H9 (cell line): Measurements from ENCODE around the gene WDR74. TPM values are rescaled to one million over a fixed set of nuclear protein-coding genes. Genes with fewer than 3 reads are reported as not detected.

Experiments
- DNase-seq: peaks from one replicate; pipeline ENCODE4 v3.0.0-alpha.2; 2017
- H2AFZ ChIP-seq: one replicate; pipeline ENCODE4 v1.6.1; 2013; ENCODE audit warnings: mild to moderate bottlenecking, low read length, control low read depth, moderate library complexity
- H2AK5ac ChIP-seq: 2 replicates; pipeline ENCODE4 v1.6.1; 2013; ENCODE audit warnings: low read length, control low read depth, mixed read lengths; ENCODE audit not compliant: insufficient read length
- H2BK120ac ChIP-seq: one replicate; pipeline ENCODE4 v1.6.1; 2013; ENCODE audit warnings: low read depth, mild to moderate bottlenecking, low read length, control low read depth, inconsistent platforms; ENCODE audit not compliant: poor library complexity, severe bottlenecking
- H2BK12ac ChIP-seq: 2 replicates; pipeline ENCODE4 v1.6.1; 2013; ENCODE audit warnings: low read length, control low read depth, mixed read lengths, low read depth; ENCODE audit not compliant: insufficient read length
- H2BK15ac ChIP-seq: 2 replicates; pipeline ENCODE4 v1.6.1; 2013; ENCODE audit warnings: low read depth, low read length, control low read depth
- H2BK20ac ChIP-seq: one replicate; pipeline ENCODE4 v1.6.1; 2013; ENCODE audit warnings: low read depth, mild to moderate bottlenecking, low read length, control low read depth, inconsistent platforms; ENCODE audit not compliant: poor library complexity, severe bottlenecking
- H2BK5ac ChIP-seq: 2 replicates; pipeline ENCODE4 v1.6.1; 2013; ENCODE audit warnings: low read length, control low read depth, mixed read lengths; ENCODE audit not compliant: insufficient read length
- H3K14ac ChIP-seq: 2 replicates; pipeline ENCODE4 v1.6.1; 2013; ENCODE audit warnings: low read length, control low read depth; ENCODE audit not compliant: insufficient read depth
- H3K18ac ChIP-seq: 2 replicates; pipeline ENCODE4 v1.6.1; 2013; ENCODE audit warnings: low read depth, mild to moderate bottlenecking, mixed read lengths, low read length, control low read depth; ENCODE audit not compliant: insufficient read length
- H3K23ac ChIP-seq: 2 replicates; pipeline ENCODE4 v1.6.1; 2013; ENCODE audit warnings: low read length, control low read depth, mixed read lengths, low read depth; ENCODE audit not compliant: insufficient read length
- H3K23me2 ChIP-seq: 2 replicates; pipeline ENCODE4 v1.6.1; 2013; ENCODE audit warnings: low read depth, mild to moderate bottlenecking, mixed read lengths, low read length, control low read depth; ENCODE audit not compliant: insufficient read length, poor library complexity, severe bottlenecking
- H3K27ac ChIP-seq: 2 replicates; pipeline ENCODE4 v1.5.1; 2013; ENCODE audit warnings: low read length, control low read depth, mixed read lengths, low read depth; ENCODE audit not compliant: insufficient read length
- H3K27me3 ChIP-seq: 2 replicates; pipeline ENCODE4 v1.6.1; 2013; ENCODE audit warnings: low read length, control low read depth, inconsistent platforms; ENCODE audit not compliant: insufficient read depth
- H3K4ac ChIP-seq: 2 replicates; pipeline ENCODE4 v1.6.1; 2013; ENCODE audit warnings: low read depth, mild to moderate bottlenecking, control low read depth, inconsistent platforms, low read length, moderate library complexity
- H3K4me1 ChIP-seq: 2 replicates; pipeline ENCODE4 v1.6.1; 2013; ENCODE audit warnings: low read length, control low read depth, inconsistent platforms; ENCODE audit not compliant: insufficient read depth
- H3K4me2 ChIP-seq: 2 replicates; pipeline ENCODE4 v1.6.1; 2013; ENCODE audit warnings: low read length, control low read depth, mixed read lengths; ENCODE audit not compliant: insufficient read length, insufficient read depth
- H3K56ac ChIP-seq: 2 replicates; pipeline ENCODE4 v1.6.1; 2013; ENCODE audit warnings: low read depth, mild to moderate bottlenecking, mixed read lengths, low read length, control low read depth; ENCODE audit not compliant: insufficient read length
- H3K79me1 ChIP-seq: 2 replicates; pipeline ENCODE4 v1.6.1; 2013; ENCODE audit warnings: low read depth, mild to moderate bottlenecking, moderate library complexity, low read length, control low read depth, inconsistent platforms; ENCODE audit not compliant: insufficient read depth, poor library complexity, severe bottlenecking
- H3K79me2 ChIP-seq: 2 replicates; pipeline ENCODE4 v1.6.1; 2013; ENCODE audit warnings: low read length, control low read depth, inconsistent platforms; ENCODE audit not compliant: insufficient read depth
- H3K9ac ChIP-seq: 2 replicates; pipeline ENCODE4 v1.6.1; 2013; ENCODE audit warnings: low read length, control low read depth, mixed read lengths; ENCODE audit not compliant: insufficient read length; ENCODE audit errors: extremely low read depth
- H3K9me3 ChIP-seq: one replicate; pipeline ENCODE4 v1.6.1; 2013; ENCODE audit warnings: low read depth, low read length, inconsistent platforms; ENCODE audit not compliant: control insufficient read depth
- H3T11ph ChIP-seq: one replicate; pipeline ENCODE4 v1.6.1; 2013; ENCODE audit warnings: mild to moderate bottlenecking, low read length, control low read depth, inconsistent platforms
- H4K20me1 ChIP-seq: one replicate; pipeline ENCODE4 v1.6.1; 2013; ENCODE audit not compliant: control insufficient read depth, insufficient read length, insufficient read depth
- H4K5ac ChIP-seq: 2 replicates; pipeline ENCODE4 v1.6.1; 2013; ENCODE audit warnings: low read depth, mild to moderate bottlenecking, mixed read lengths, low read length, control low read depth; ENCODE audit not compliant: insufficient read length
- H4K8ac ChIP-seq: replicated peaks from 2 replicates; pipeline ENCODE4 v1.6.1; 2013; ENCODE audit warnings: low read length, control low read depth, mixed read lengths, low read depth; ENCODE audit not compliant: insufficient read length
- H4K91ac ChIP-seq: 2 replicates; pipeline ENCODE4 v1.6.1; 2013; ENCODE audit warnings: low read depth, mild to moderate bottlenecking, moderate library complexity, mixed read lengths, low read length, control low read depth; ENCODE audit not compliant: insufficient read length
- H3K27ac Mint-ChIP-seq, 3 experiments: 2 replicates in 2 of 3; 3 replicates in 1 of 3; pipeline ENCODE4 v1.8.0; 2020 to 2021; ENCODE audit warnings: mixed read lengths in 3 of 3, mild to moderate bottlenecking in 1 of 3, moderate library complexity in 1 of 3
- H3K27me3 Mint-ChIP-seq: 2 replicates; pipeline ENCODE4 v1.8.0; 2021; ENCODE audit warnings: low read depth, mild to moderate bottlenecking, moderate library complexity, mixed read lengths
- H3K36me3 Mint-ChIP-seq, 3 experiments: 2 replicates in 2 of 3; 3 replicates in 1 of 3; pipeline ENCODE4 v1.8.0; 2020 to 2021; ENCODE audit warnings: low read depth in 3 of 3, mixed read lengths in 3 of 3; ENCODE audit not compliant: insufficient read depth in 1 of 3
- H3K4me1 Mint-ChIP-seq, 2 experiments: 2 replicates each; pipeline ENCODE4 v1.8.0; 2020; ENCODE audit warnings: mixed read lengths in 2 of 2
- H3K4me3 Mint-ChIP-seq, 2 experiments: 2 replicates in 1 of 2; 3 replicates in 1 of 2; pipeline ENCODE4 v1.8.0; 2020 to 2021; ENCODE audit warnings: mild to moderate bottlenecking in 2 of 2, mixed read lengths in 2 of 2, moderate library complexity in 1 of 2
- H3K9me3 Mint-ChIP-seq, 2 experiments: 2 replicates in 1 of 2; 3 replicates in 1 of 2; pipeline ENCODE4 v1.8.0; 2020; ENCODE audit warnings: mild to moderate bottlenecking in 2 of 2, mixed read lengths in 2 of 2, moderate library complexity in 1 of 2
- WGBS: extraction: QIAGEN DNeasy Blood & Tissue Kit; methylation state at CpG from one replicate; pipeline ENCODE4 v1.1.7; 2013; ENCODE audit warnings: missing lambda C conversion rate, low lambda C conversion rate, mixed read lengths; ENCODE audit not compliant: insufficient read length; ENCODE audit errors: extremely low coverage; 5-methylcytosine and 5-hydroxymethylcytosine counted together
- total RNA-seq: library from RNA; stranded (reverse); gene quantifications from 2 replicates; pipeline ENCODE4 v1.2.1, GENCODE V29; 2021
- TF ChIP-seq, protein P1 (sequence below): fragments of 200-600 bp; sonication (generic); conservative IDR thresholded peaks from 3 replicates; pipeline ENCODE4 v1.8.0; 2021; ENCODE audit warnings: antibody characterized with exemption, mild to moderate bottlenecking

WDR74 gene
- total RNA-seq, 1 experiment from 2014 or later: 121 TPM

DNA sequence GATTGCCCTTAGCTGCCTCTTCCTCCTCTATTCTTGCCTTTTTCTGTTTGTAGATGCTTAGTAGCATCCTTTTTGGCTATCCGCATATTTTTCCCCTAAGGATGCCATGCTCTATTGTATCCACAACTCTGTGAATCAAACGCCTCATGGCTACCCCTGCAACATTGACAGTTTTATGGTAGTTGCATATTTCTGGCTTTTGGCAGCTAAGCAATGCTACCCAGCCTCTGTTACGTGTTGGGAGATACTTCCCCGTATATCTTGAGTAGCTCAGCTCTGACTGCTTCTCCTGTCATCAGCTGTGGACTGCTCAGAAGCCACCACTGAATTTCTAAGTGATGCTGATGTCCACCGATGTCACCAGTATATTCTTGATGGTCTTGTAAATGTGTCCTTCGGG is 26.2 kb upstream of the WDR74 start:
- no peak for DNase-seq

More for the DNA sequence above, 26.2 kb upstream of the WDR74 start:
- Mint-ChIP-seq H3K36me3 (peaks cover 23 to 56% (median 43%) of the 10 kb centered on the region in 3 experiments; a peak in 6 of 7 replicates), H3K4me3 (no peak overlapping the region), H3K9me3 (no peaks in the 10 kb centered on the region), H3K27ac (peak overlapping the region in 1 of 3 experiments; percentile 33; a peak in 2 of 7 replicates), H3K27me3 (no peaks in the 10 kb centered on the region), H3K4me1 (peaks cover 23 to 31% of the 10 kb centered on the region in 2 experiments)
- Histone ChIP-seq H3K27me3 (no peaks in the 10 kb centered on the region), H4K5ac (no peak overlapping the region), H2BK12ac (no peak overlapping the region), H3T11ph (no peak overlapping the region), H4K91ac (no peak overlapping the region), H3K18ac (no peak overlapping the region), H2BK15ac (no peak overlapping the region), H3K14ac (no peak overlapping the region), H2BK120ac (no peak overlapping the region), H2BK20ac (no peak overlapping the region), H3K9ac (no peak overlapping the region), H3K23ac (no peak overlapping the region), H3K79me2 (peaks cover 45% of the 10 kb centered on the region), H3K4ac (no peak overlapping the region), H3K79me1 (peaks cover 8% of the 10 kb centered on the region), H2BK5ac (no peak overlapping the region), H4K20me1 (no peaks in the 10 kb centered on the region), H3K56ac (no peak overlapping the region), H2AFZ (no peak overlapping the region), H3K27ac (no peak overlapping the region), H3K4me2 (no peak overlapping the region), H3K4me1 (no peaks in the 10 kb centered on the region), H4K8ac (no peak overlapping the region), H3K23me2 (no peaks in the 10 kb centered on the region), H3K9me3 (no peaks in the 10 kb centered on the region), H2AK5ac (no peak overlapping the region)
- no CpG with 5 or more reads among the region's 6 CpGs for WGBS
- TF ChIP-seq, protein P1, sequence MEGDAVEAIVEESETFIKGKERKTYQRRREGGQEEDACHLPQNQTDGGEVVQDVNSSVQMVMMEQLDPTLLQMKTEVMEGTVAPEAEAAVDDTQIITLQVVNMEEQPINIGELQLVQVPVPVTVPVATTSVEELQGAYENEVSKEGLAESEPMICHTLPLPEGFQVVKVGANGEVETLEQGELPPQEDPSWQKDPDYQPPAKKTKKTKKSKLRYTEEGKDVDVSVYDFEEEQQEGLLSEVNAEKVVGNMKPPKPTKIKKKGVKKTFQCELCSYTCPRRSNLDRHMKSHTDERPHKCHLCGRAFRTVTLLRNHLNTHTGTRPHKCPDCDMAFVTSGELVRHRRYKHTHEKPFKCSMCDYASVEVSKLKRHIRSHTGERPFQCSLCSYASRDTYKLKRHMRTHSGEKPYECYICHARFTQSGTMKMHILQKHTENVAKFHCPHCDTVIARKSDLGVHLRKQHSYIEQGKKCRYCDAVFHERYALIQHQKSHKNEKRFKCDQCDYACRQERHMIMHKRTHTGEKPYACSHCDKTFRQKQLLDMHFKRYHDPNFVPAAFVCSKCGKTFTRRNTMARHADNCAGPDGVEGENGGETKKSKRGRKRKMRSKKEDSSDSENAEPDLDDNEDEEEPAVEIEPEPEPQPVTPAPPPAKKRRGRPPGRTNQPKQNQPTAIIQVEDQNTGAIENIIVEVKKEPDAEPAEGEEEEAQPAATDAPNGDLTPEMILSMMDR: no peak
